Stimulated activated CD4-positive, alpha-beta T cell treated with anti-CD3 and anti-CD28 coated beads, Interleukin-2, amount 100 ng/mL, for 48 hours (primary cell): ENCODE measurements around the gene GPR37L1.
"Not testable (repeated sequence)": the region's sequence is repeated elsewhere in the genome, so short reads cannot be mapped to it uniquely, and the experiment has no call there.

Experiments used
- DNase-seq, 2 donors: peaks; one replicate each; pipeline ENCODE4 v3.0.0-alpha.2; 2020

GPR37L1 gene

DNA sequence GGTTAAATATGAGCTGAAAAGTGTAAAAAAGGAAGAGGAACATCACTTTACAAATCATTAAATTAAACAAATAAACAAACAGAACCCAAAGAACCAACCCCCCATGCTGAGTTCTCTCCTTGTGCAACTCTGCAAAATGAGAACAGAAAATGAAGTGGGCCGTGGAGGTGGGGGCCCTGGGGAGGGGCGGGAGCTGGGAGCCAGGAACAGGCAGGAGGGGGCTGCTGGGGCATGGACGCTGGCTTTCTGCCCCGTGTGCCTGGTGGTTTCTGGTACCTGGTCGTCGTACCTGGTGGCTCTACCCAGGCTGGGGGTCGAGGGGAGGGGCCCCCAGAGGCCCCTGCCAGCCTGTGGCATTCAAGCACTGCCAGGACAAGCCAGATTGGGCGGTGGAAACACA, 10.8 kb downstream of the GPR37L1 start:
- no peak for DNase-seq

GRCh38 chr1:202133989-202134388, 11.3 kb downstream of the GPR37L1 start:
- no peak for DNase-seq

- DNase-seq = no peak
Measured at GRCh38 chr1:202134645-202135172, 12.0 kb downstream of the GPR37L1 start.

DNA sequence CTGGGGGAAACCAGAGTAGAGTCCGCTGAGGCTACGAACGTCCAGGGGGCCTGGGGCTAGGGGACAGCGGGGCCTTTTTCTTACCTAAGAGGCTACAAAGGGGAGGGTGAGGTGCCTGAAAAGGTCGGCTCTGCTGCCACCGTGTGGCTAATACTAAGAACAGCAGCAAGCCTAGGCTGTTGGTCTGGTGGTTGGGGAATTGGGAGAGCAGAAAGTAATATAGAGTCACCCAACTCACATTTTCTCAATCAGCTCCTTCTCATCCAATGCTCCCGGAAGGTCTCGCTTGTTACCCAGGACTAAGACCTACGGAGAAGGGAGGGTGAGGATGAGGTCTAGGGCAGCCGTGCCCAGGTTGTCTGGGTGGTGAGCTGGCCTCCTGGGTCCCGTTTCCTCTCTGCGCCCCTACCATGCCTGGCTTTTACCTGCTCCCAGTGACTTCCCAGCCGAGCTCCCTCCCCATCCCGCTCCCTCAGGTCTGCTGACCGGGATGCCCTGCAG, 12.6 kb downstream of the GPR37L1 start:
- DNase-seq = peak; percentile 44 to 48

DNA sequence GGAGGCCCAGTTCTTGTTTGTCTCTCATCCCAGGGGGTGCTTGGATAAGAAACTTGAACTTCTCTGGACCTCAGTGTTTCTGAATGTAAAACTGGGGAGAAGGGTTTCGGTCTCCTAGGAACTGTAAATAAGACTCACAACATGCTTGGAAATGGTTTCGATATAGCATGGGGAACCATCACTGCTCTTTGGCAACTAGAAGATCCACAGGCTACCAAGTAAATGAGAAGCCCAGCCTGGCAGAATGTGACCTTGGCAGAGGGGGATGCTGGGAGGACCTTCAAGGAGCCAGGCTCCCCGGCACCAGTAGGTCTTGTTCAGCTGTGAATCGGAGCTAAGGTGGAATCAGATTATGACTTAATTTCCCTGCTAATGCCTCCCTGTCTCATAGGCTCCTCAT, 18.1 kb downstream of the GPR37L1 start:
- no peak for DNase-seq

- DNase-seq = not testable (repeated sequence)
Measured at GRCh38 chr1:202141468-202141867, 18.8 kb downstream of the GPR37L1 start.

DNA sequence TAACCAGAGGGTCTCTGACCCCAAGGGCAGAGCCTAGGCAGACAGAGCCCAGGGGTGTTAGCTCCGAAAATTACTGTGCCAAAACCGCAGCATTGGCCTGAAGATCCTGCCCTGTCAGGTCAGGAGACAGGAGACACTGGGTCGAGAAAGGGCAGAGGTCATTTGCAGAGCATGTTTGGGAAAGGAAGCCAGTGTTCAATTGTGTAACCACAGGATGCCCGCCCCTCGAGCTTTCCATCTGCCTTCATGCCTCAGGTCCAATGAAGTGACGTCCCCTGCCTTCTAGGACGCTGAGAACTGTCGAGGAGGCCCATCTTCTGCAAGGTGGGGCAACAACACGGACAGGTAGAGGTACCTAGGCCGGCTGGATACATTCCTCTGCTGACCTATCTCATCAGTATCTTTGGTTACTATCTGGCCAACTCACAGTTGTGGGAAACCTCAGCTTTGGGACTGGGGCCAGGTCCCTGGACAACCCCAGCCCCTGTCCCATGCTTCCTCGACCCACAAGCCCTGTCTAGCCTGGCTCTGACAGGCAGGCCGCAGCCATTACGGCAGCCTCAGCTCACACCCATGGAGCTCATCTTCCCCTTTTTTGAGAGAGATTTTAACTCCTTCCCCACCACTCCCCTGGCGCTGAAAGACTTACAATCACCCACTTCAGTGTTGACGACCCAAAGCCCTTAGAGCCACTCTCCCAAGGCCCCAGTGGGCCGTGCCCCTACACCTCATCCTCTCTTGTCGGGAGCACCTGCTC, 20.5 kb downstream of the GPR37L1 start:
- DNase-seq = no peak

GRCh38 chr1:202143768-202144401, 21.2 kb downstream of the GPR37L1 start:
- DNase-seq = no peak

DNA sequence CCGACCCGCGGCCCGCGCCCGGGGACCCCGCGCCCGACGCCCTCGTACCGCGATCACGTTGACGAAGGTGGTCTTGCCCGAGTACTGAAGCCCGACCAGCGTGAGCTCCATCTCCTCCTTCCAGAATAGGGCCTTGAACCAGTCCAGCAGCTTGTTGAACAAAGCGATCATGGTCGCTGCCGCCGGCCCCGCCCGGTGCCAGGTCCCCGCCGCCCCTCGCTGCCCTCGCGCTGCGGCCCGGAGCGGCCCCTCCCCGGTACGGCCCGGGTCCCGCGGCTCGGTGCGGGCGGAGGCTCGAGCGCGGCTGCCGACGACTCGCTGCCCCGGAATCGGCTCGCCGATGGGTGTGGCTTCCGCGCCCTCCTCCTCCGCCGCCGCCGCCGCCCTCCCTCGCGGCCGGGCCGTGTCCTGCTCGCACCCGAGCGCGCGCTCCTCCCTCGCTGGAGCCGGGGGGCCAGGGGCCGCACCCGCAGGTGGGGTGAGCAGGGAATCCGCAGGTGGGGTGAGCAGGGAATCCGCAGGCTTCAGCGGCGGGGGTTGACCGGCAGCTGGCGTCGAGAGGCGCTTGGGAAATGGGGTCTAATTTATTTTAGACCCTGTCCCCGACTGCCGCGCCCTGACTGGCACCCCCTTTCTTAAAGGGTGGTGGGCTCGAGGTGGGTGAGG, 21.8 kb downstream of the GPR37L1 start, which contains the start of gene ARL8A:
ARL8A (minus strand) TSS at position 336 of the 666 bp plus-strand sequence; CDS start at position 171, 165 bp downstream.
- DNase-seq = peak in 1 of 2 donors; percentile 56

DNA sequence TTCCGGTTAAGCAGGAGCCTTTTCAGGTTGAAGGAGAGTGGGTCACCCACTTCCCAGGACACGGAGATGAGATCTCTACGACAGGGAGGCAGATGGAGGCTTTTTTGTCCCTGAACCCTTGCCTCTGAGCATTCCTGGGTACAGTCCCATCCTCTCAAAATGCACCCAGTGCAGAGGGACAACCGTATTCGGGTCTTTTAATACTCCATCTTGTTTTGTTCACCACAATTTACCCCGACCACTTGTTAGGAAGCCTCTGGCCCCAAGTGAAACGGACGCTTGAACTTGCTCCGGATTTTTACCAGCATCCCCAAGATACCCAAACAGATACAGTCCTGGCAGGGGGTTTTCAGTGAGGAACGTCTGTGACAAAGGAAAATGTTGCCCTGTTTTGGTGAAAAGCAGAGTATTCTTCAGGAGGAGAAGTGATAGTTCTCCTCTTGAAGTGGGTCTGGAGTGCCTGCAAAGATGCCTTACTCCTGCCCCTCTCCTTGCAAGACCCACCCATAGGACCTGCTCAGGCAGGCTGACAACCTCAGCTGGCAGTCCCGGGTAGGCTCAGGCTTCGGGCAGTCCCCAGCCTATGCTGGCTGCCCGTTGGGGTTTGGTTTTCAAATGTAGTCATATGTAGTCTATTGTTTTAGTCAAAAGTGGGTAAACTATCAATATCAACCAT, 22.5 kb downstream of the GPR37L1 start:
- DNase-seq = peak in 1 of 2 donors; percentile 42

DNA sequence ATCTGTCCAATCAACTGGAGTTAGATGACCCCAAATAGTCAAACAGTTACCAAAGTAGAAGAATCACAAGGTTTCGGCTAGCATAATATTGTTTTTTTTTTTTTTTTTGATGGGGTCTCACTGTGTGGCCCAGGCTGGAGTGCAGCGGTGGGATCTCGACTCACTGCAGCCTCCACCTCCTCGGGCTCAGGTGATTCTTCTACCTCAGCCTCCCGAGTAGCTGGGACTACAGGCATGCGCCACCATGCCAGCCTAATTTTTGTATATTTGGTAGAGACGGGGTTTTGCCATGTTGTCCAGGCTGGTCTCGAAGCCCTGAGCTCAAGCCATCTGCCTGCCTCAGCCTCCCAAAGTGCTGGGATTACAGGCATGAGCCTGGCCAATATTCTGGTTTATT, 23.0 kb downstream of the GPR37L1 start:
- DNase-seq = not testable (repeated sequence)

DNA sequence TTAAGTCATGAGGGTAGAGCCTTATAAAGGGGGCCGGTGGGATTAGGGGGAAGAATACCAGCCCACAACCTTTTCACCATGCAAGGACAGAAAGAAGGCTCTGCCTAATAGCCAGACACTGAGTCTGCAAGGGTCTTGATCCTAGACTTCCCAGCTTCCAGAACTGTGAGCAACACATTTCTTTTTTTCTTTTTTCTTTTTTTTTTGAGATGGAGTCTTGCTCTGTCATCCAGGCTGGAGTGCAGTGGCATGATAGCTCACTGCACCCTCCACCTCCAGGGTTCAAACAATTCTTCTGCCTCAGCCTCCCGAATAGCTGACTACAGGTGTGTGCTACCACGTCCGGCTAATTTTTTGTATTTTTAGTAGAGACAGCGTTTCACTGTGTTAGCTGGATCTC, 23.6 kb downstream of the GPR37L1 start:
- DNase-seq = no peak

- no peak for DNase-seq
Measured at GRCh38 chr1:202146993-202147392, 24.3 kb downstream of the GPR37L1 start.

GRCh38 chr1:202148391-202148790, 25.7 kb downstream of the GPR37L1 start:
- DNase-seq = no peak

DNA sequence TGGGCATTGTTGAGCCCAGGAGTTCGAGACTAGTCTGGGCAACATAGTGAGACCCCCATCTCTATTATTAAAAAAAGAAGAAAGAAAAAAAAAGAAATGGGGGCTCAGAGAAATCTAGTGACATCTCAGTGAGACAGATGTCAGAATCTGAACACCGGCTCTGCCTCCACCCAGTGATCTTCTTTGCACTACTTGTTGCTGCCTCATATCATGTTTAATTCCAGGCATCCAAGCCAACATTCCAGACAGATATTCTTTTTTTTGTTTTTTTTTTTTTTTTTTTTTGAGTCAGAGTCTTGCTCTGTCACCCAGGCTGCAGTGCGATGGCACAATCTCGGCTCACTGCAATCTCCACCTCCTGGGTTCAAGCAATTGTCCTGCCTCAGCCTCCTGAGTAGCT, 26.8 kb downstream of the GPR37L1 start:
- no peak for DNase-seq

GRCh38 chr1:202150187-202150586, 27.5 kb downstream of the GPR37L1 start:
- no peak for DNase-seq

GRCh38 chr1:202150602-202151001, 27.9 kb downstream of the GPR37L1 start:
- no peak for DNase-seq

DNA sequence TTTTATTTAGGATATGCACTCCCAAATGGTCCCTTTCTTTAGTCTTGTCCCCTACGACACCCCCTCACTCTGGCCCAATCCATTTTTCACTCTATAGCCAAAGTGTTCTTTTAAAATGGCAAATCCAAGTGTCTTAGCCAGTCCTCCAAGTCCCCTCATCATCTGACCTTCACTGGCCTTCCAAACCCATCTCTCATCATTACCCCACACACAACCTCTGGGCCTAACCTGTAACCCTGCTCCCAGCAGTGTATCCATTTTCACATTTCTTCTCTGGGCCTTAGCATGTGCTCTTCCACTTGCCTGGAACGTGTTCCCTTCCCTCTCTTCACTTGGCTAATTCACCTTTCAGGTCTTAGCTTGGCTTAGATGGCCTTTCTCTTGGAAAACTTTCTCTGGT, 28.3 kb downstream of the GPR37L1 start:
- DNase-seq = no peak

DNA sequence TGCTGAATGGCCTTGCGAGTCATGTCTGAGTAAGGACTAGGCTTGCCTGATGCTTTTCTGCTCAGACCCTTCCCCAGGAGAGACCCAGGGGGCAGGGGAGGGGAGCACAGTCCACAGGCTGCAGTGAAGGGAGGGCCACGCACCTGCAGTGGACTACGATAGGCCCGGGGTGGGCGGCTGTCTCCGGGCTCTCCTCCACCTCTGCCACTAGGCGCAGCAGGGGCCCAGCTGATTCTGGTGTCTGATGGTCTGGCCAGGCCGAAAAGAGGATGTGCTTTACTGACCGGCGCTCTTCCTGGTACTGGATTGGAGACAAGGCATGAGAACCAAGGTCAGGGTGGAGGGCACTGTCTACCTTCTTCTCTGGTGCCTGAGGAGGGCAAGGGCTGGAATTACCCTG, 29.7 kb downstream of the GPR37L1 start:
- no peak for DNase-seq

DNA sequence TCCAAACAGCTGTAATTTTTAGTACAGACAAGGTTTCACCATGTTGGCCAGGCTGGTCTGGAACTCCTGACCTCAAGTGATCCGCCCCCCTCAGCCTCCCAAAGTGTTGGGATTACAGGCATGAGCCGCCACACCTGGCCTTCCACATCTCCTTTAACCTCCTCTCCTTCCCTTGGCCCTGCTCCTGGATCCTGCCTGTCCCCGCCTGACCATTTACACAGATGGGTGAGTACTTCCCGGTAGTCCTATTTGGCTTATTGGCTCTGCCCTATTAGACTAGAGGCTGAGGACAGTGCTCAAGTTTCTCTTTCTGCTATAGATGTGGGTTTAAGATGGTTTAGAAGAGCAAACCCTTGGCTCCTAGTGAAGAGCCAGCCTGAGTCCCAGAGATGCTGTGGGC, 30.6 kb downstream of the GPR37L1 start:
- no peak for DNase-seq

- no peak for DNase-seq
Measured at GRCh38 chr1:202154148-202154765, 31.5 kb downstream of the GPR37L1 start.

GRCh38 chr1:202154766-202155477, 32.2 kb downstream of the GPR37L1 start:
- DNase-seq = peak in 1 of 2 donors; percentile 32
